Measurements from ENCODE around the gene PRPF19.
A peak's percentile ranks its signal among the peaks of the same experiment; 100 is the strongest.

Gene PRPF19

GRCh38 chr11:60916669-60917206 is 10.4 kb upstream of the PRPF19 start:
- peaks cover 36% of the 10 kb centered on the region for H3K79me2 ChIP-seq (ENCODE audit: insufficient read depth, low read length)
- H2AFZ ChIP-seq (ENCODE audit: low read depth, low read length, severe bottlenecking): no peak overlapping the region
- no peak overlapping the region for H3K4me3 ChIP-seq (ENCODE audit: insufficient read depth, low read length, poor library complexity, severe bottlenecking)
- no peaks in the 10 kb centered on the region for H3K9me3 ChIP-seq (ENCODE audit: insufficient read depth, low read length)
- no peak overlapping the region; the same call in 1 of the 2 replicates for H3K27ac ChIP-seq (ENCODE audit: low read depth, low read length)
- H3K9me2 ChIP-seq (replicated peaks; ENCODE audit: insufficient read depth, low read length): no peaks in the 10 kb centered on the region
- no peaks in the 10 kb centered on the region for H4K20me1 ChIP-seq (ENCODE audit: low read depth, low read length)
- H3K36me3 ChIP-seq (ENCODE audit: low read length): peaks cover 7% of the 10 kb centered on the region; the same call in 1 of the 2 replicates
- H3K9ac ChIP-seq (ENCODE audit: low read length): no peak overlapping the region
- TF ChIP-seq, protein P1, sequence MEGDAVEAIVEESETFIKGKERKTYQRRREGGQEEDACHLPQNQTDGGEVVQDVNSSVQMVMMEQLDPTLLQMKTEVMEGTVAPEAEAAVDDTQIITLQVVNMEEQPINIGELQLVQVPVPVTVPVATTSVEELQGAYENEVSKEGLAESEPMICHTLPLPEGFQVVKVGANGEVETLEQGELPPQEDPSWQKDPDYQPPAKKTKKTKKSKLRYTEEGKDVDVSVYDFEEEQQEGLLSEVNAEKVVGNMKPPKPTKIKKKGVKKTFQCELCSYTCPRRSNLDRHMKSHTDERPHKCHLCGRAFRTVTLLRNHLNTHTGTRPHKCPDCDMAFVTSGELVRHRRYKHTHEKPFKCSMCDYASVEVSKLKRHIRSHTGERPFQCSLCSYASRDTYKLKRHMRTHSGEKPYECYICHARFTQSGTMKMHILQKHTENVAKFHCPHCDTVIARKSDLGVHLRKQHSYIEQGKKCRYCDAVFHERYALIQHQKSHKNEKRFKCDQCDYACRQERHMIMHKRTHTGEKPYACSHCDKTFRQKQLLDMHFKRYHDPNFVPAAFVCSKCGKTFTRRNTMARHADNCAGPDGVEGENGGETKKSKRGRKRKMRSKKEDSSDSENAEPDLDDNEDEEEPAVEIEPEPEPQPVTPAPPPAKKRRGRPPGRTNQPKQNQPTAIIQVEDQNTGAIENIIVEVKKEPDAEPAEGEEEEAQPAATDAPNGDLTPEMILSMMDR (IDR thresholded peaks at IDR 0.05; ENCODE audit: insufficient read depth, low read length, poor library complexity, severe bottlenecking): no peak
- no peak for TF ChIP-seq EZH2phosphoT487 (conservative IDR thresholded peaks at IDR 0.05; ENCODE audit: low read length)
- H3K4me2 ChIP-seq (ENCODE audit: low read depth, low read length, poor library complexity, severe bottlenecking): peak overlapping the region; percentile 93
- H3K27me3 ChIP-seq (ENCODE audit: low read length): no peaks in the 10 kb centered on the region
- H3F3A ChIP-seq (ENCODE audit: insufficient read depth): peaks cover 10% of the 10 kb centered on the region

GRCh38 chr11:60915248-60915914 is 9.0 kb upstream of the PRPF19 start:
- H2AFZ ChIP-seq (ENCODE audit: low read depth, low read length, severe bottlenecking): peak overlapping the region; percentile 15
- H3K9ac ChIP-seq (ENCODE audit: low read length): peak overlapping the region; percentile 73
- TF ChIP-seq, protein P1 (IDR thresholded peaks at IDR 0.05; ENCODE audit: insufficient read depth, low read length, poor library complexity, severe bottlenecking): peak; percentile 75
- no peak for TF ChIP-seq EZH2phosphoT487 (conservative IDR thresholded peaks at IDR 0.05; ENCODE audit: low read length)
- peak overlapping the region; percentile 93 for H3K4me2 ChIP-seq (ENCODE audit: low read depth, low read length, poor library complexity, severe bottlenecking)
- peaks cover 36% of the 10 kb centered on the region for H3K79me2 ChIP-seq (ENCODE audit: insufficient read depth, low read length)
- H3K27me3 ChIP-seq (ENCODE audit: low read length): no peaks in the 10 kb centered on the region
- H3K4me3 ChIP-seq (ENCODE audit: insufficient read depth, low read length, poor library complexity, severe bottlenecking): peak overlapping the region; percentile 60
- H4K20me1 ChIP-seq (ENCODE audit: low read depth, low read length): no peaks in the 10 kb centered on the region
- peak overlapping the region; percentile 69 for H3K27ac ChIP-seq (ENCODE audit: low read depth, low read length)
- H3F3A ChIP-seq (ENCODE audit: insufficient read depth): peaks cover 10% of the 10 kb centered on the region
- no peaks in the 10 kb centered on the region for H3K9me3 ChIP-seq (ENCODE audit: insufficient read depth, low read length)
- peaks cover 6% of the 10 kb centered on the region; the same call in 1 of the 2 replicates for H3K36me3 ChIP-seq (ENCODE audit: low read length)
- H3K9me2 ChIP-seq (replicated peaks; ENCODE audit: insufficient read depth, low read length): no peaks in the 10 kb centered on the region

DNA sequence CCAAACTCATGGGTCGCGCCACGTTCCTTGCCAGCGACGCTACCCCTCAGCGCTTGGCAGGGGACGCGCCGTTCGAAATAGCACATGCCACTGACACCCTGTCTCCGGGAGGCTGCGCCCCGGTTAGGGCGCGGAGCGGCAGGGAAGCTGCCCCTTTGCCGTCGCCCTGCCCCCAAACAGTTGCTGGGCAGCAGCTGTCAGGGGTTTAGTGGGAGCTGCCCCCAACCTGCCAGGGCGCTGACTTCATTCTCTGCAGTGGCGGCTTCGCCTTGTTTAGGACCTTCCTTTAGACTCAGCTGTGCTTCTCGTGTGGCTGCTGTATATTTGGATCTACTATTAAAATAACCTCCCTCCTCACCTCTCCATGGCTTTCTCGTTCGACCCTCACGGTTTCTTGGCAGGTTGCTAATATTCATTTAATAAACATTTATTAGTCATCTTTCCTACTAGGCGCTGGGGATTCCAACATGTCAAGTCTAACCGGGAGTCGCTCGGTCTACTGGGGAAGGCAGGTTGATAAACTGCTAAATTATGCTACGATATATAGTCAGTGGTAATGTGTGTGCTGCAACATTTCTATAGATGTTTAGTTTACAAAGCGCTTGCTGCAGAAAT is 8.4 kb upstream of the PRPF19 start:
- H3K9me3 ChIP-seq (ENCODE audit: insufficient read depth, low read length): no peaks in the 10 kb centered on the region
- H3K27ac ChIP-seq (ENCODE audit: low read depth, low read length): peak overlapping the region; percentile 69
- peak overlapping the region; percentile 96 for H2AFZ ChIP-seq (ENCODE audit: low read depth, low read length, severe bottlenecking)
- H3K9ac ChIP-seq (ENCODE audit: low read length): peak overlapping the region; percentile 73
- peak overlapping the region; percentile 93 for H3K4me2 ChIP-seq (ENCODE audit: low read depth, low read length, poor library complexity, severe bottlenecking)
- H3K27me3 ChIP-seq (ENCODE audit: low read length): no peaks in the 10 kb centered on the region
- H3K36me3 ChIP-seq (ENCODE audit: low read length): no peaks in the 10 kb centered on the region
- peak overlapping the region; percentile 60 for H3K4me3 ChIP-seq (ENCODE audit: insufficient read depth, low read length, poor library complexity, severe bottlenecking)
- no peaks in the 10 kb centered on the region for H3K9me2 ChIP-seq (replicated peaks; ENCODE audit: insufficient read depth, low read length)
- peaks cover 10% of the 10 kb centered on the region for H3F3A ChIP-seq (ENCODE audit: insufficient read depth)
- no peaks in the 10 kb centered on the region for H4K20me1 ChIP-seq (ENCODE audit: low read depth, low read length)
- H3K79me2 ChIP-seq (ENCODE audit: insufficient read depth, low read length): peaks cover 36% of the 10 kb centered on the region
- TF ChIP-seq, protein P1 (IDR thresholded peaks at IDR 0.05; ENCODE audit: insufficient read depth, low read length, poor library complexity, severe bottlenecking): no peak
- no peak for TF ChIP-seq EZH2phosphoT487 (conservative IDR thresholded peaks at IDR 0.05; ENCODE audit: low read length)

All from SU-DHL-6 (cell line).